HL-60 (cell line): Measurements from ENCODE around the gene IRS1.
"Not testable (repeated sequence)": the region's sequence is repeated elsewhere in the genome, so short reads cannot be mapped to it uniquely, and the experiment has no call there.

Source experiments
- DNase-seq, 2 experiments: peaks; one replicate each; pipeline ENCODE4 v3.0.0-alpha.2; 2010 to 2020; ENCODE audit warnings: low read depth in 1 of 2, low spot score in 1 of 2
- H3K27ac ChIP-seq: fragments of 250-450 bp; sonication (Bioruptor Pico); replicated peaks from 2 replicates; pipeline ENCODE4 v1.5.1; 2020; ENCODE audit warnings: mild to moderate bottlenecking, moderate library complexity
- H3K27me3 ChIP-seq: fragments of 250-450 bp; sonication (Bioruptor Pico); 2 replicates; pipeline ENCODE4 v1.5.1; 2021; ENCODE audit warnings: mild to moderate bottlenecking, moderate library complexity; ENCODE audit not compliant: insufficient read depth, poor library complexity, severe bottlenecking
- H3K4me3 ChIP-seq: replicated peaks from 2 replicates; pipeline ENCODE4 v1.5.1; 2011; ENCODE audit warnings: mild to moderate bottlenecking, control low read depth, low read length; ENCODE audit not compliant: insufficient read depth
- GABPA ChIP-seq: IDR thresholded peaks from 2 replicates; pipeline ENCODE4 v1.6.1; 2012; ENCODE audit warnings: low read depth
- POLR2AphosphoS5 ChIP-seq: IDR thresholded peaks from 2 replicates; pipeline ENCODE4 v1.6.1; 2012; ENCODE audit warnings: low read depth
- SPI1 ChIP-seq: IDR thresholded peaks from 2 replicates; pipeline ENCODE4 v1.6.1; 2012; ENCODE audit warnings: low read depth, mild to moderate bottlenecking, borderline replicate concordance
- TF ChIP-seq, protein P1 (sequence below): IDR thresholded peaks from 2 replicates; pipeline ENCODE4 v1.6.1; 2012; ENCODE audit warnings: low read depth; ENCODE audit not compliant: insufficient replicate concordance
- TF ChIP-seq, protein P2 (sequence below): IDR thresholded peaks from one replicate; pipeline ENCODE4 v1.5.1; 2011; ENCODE audit warnings: low read length, control low read depth, inconsistent platforms; ENCODE audit not compliant: insufficient read depth

The IRS1 gene

DNA sequence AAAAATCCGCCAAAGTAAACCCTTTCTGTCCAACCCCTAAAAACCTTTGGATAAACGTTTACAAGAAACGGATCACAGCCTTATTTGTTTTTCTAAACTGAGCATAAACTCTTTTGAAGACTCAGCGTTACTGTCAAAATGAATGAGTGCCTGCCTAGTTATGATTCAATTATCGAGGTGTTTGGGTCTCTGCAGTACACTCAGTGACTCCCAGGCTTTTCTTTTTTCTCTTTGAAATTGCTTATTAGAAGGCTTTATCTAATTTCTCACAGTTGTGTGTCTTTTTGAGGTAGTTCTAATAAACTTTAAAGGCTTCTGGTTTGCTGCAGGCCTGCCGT lies 36.9 kb upstream of the IRS1 start:
- peak overlapping the region; percentile 73 for H3K4me3 ChIP-seq
- H3K27me3 ChIP-seq = no peaks in the 10 kb centered on the region
- TF ChIP-seq SPI1 = no peak
- TF ChIP-seq POLR2AphosphoS5 = no peak
- TF ChIP-seq, protein P1, sequence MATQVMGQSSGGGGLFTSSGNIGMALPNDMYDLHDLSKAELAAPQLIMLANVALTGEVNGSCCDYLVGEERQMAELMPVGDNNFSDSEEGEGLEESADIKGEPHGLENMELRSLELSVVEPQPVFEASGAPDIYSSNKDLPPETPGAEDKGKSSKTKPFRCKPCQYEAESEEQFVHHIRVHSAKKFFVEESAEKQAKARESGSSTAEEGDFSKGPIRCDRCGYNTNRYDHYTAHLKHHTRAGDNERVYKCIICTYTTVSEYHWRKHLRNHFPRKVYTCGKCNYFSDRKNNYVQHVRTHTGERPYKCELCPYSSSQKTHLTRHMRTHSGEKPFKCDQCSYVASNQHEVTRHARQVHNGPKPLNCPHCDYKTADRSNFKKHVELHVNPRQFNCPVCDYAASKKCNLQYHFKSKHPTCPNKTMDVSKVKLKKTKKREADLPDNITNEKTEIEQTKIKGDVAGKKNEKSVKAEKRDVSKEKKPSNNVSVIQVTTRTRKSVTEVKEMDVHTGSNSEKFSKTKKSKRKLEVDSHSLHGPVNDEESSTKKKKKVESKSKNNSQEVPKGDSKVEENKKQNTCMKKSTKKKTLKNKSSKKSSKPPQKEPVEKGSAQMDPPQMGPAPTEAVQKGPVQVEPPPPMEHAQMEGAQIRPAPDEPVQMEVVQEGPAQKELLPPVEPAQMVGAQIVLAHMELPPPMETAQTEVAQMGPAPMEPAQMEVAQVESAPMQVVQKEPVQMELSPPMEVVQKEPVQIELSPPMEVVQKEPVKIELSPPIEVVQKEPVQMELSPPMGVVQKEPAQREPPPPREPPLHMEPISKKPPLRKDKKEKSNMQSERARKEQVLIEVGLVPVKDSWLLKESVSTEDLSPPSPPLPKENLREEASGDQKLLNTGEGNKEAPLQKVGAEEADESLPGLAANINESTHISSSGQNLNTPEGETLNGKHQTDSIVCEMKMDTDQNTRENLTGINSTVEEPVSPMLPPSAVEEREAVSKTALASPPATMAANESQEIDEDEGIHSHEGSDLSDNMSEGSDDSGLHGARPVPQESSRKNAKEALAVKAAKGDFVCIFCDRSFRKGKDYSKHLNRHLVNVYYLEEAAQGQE = no peak
- TF ChIP-seq, protein P2, sequence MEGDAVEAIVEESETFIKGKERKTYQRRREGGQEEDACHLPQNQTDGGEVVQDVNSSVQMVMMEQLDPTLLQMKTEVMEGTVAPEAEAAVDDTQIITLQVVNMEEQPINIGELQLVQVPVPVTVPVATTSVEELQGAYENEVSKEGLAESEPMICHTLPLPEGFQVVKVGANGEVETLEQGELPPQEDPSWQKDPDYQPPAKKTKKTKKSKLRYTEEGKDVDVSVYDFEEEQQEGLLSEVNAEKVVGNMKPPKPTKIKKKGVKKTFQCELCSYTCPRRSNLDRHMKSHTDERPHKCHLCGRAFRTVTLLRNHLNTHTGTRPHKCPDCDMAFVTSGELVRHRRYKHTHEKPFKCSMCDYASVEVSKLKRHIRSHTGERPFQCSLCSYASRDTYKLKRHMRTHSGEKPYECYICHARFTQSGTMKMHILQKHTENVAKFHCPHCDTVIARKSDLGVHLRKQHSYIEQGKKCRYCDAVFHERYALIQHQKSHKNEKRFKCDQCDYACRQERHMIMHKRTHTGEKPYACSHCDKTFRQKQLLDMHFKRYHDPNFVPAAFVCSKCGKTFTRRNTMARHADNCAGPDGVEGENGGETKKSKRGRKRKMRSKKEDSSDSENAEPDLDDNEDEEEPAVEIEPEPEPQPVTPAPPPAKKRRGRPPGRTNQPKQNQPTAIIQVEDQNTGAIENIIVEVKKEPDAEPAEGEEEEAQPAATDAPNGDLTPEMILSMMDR = no peak
- TF ChIP-seq GABPA = no peak
- peak overlapping the region; percentile 98 for H3K27ac ChIP-seq
- DNase-seq = no peak

DNA sequence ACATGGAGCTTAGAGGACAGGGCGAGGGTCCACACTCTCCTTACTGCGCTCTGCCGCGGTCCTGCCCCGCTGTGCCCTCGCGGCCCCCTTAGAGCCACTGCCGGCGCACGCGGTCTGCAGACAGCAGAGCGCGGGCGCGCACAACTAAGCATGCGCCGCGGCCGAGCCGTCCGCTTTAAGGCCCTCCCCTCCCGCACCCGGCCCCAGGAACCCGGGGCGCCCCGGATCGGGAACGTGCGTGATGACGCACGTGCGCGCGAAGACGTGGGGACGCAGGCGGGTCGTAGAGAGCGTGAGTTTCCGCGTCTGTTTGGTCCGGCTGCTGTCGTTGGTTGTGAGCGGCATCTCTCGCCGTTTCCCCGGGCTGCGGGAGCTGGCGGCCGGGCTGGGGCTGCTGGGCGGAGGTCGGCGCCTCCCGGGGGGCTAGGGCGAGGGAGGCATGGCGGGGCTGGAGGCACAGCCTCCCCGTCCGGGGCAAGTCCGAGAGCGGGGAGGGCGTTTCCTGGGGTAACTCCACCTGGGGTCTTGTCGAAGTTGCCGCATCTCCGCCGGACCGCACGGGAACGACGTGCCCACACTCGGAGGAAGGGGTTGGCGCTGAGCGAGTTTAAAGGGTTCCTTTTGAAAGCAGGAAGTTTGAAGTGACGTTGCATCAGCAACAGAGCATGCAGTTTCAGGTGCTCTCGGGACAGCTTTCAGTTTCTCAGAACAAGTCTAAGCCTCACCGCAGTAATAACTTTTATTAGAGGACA lies 36.4 kb upstream of the IRS1 start, which contains the start of gene RHBDD1:
Gene RHBDD1 (plus strand): TSS at position 259 of the 752 bp plus-strand sequence. CDS start 28,640 bp downstream, outside the sequence.
- Histone ChIP-seq H3K4me3 (peak within 1 kb of the TSS; percentile 73), H3K27me3 (no peaks in the 10 kb centered on the region), H3K27ac (peak within 1 kb of the TSS; percentile 98)
- TF ChIP-seq, protein P1 = peak; percentile 58
- peak; percentile 87 for TF ChIP-seq POLR2AphosphoS5
- TF ChIP-seq, protein P2 = no peak
- no peak; the same call in 1 of the 2 replicates for TF ChIP-seq GABPA
- peak; percentile 41; the same call in 1 of the 2 replicates for TF ChIP-seq SPI1
- peak; percentile 85 to 93 for DNase-seq

DNA sequence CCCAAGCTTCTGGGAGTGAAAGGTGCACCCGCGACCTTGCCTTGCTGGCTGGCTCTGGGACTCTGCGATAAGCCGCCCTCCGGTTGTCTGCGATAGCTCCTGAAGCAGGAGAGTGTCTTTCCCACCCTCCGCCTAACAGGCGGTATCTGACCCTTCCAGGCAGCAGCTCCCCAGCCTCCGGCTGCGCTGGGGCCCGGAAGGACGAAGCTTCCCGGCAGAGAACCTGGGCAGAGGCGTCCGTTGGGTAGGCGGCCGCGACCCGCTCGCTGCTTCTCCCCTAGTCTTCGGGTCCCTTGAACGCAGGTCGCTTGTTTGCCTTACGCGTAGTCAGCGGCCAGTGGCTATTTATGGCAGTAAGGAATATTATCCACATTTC lies 35.8 kb upstream of the IRS1 start:
- Histone ChIP-seq H3K27ac (peak overlapping the region; percentile 98), H3K4me3 (peak overlapping the region; percentile 73), H3K27me3 (no peaks in the 10 kb centered on the region)
- DNase-seq = no peak
- no peak for TF ChIP-seq GABPA
- TF ChIP-seq, protein P2 = no peak
- TF ChIP-seq, protein P1 = no peak
- no peak for TF ChIP-seq SPI1
- no peak for TF ChIP-seq POLR2AphosphoS5

DNA sequence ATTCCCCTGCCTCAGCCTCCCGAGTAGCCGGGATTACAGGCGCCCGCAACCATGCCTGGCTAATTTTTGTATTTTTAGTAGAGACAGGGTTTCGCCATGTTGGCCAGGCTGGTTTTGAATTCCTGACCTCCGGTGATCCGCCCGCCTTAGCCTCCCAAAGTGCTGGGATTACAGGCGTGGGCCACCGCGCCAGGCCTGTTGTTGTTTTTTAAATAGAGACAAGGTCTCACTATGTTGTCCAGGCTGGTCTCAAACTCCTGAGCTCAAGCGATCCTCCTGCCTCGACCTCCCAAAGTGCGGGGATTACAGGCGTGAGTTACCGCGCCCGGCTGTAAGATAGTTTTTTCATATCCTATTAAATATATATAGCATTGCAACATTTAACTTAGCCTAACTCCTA lies 35.3 kb upstream of the IRS1 start:
- H3K4me3 ChIP-seq, H3K27me3 ChIP-seq, H3K27ac ChIP-seq, DNase-seq: not testable (repeated sequence)
